GM18951 (cell line): Measurements from ENCODE around the gene ZNF555.

Experiments
- POLR2A ChIP-seq: IDR thresholded peaks from 4 replicates; pipeline ENCODE4 v1.6.1; 2011; ENCODE audit warnings: mild to moderate bottlenecking; ENCODE audit not compliant: insufficient read length, insufficient read depth; ENCODE audit errors: extremely low read depth
- in situ Hi-C: fragments of 300-500 bp; cut with MboI; formaldehyde crosslinking; loops from one replicate; pipeline ENCODE4 v1.12.0; 2022; ENCODE audit warnings: low sequenced_read_pairs, mixed read lengths, inconsistent platforms; ENCODE audit not compliant: unreplicated experiment

The ZNF555 gene

GRCh38 chr19:2802826-2803225 is 38.4 kb upstream of the ZNF555 start:
- in situ Hi-C loops = no loop called here
- no peak for TF ChIP-seq POLR2A

DNA sequence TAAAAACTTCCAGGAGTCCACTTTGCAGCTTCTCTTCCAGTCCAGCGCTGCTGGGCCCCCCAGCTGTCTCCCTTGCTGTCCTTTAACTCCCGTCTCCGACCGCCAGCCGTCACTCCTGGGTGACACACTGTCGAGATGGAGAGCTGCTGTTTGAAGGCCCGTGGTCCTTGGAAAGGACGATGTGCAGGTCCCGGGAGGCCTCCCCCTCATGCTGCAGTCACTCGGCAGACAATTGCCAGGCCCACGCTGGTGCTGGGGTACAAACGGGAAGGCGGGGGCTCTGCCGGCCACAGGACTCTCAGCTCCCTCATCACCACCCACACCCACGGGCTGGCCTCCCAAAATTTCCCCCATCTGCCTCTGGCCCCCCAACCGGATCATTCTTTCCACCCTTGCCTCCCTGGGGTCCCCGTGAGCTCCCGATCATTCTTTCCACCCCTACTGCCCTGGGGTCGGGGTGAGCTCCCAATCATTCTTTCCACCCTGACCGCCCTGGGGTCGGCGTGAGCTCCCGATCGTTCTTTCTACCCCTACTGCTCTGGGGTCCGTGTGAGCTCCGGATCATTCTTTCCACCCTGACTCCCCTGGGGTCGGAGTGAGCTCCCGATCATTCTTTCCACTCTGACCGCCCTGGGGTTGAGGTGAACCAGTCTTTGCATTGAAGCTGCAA is 37.7 kb upstream of the ZNF555 start:
- in situ Hi-C loops = no loop called here
- no peak for TF ChIP-seq POLR2A

DNA sequence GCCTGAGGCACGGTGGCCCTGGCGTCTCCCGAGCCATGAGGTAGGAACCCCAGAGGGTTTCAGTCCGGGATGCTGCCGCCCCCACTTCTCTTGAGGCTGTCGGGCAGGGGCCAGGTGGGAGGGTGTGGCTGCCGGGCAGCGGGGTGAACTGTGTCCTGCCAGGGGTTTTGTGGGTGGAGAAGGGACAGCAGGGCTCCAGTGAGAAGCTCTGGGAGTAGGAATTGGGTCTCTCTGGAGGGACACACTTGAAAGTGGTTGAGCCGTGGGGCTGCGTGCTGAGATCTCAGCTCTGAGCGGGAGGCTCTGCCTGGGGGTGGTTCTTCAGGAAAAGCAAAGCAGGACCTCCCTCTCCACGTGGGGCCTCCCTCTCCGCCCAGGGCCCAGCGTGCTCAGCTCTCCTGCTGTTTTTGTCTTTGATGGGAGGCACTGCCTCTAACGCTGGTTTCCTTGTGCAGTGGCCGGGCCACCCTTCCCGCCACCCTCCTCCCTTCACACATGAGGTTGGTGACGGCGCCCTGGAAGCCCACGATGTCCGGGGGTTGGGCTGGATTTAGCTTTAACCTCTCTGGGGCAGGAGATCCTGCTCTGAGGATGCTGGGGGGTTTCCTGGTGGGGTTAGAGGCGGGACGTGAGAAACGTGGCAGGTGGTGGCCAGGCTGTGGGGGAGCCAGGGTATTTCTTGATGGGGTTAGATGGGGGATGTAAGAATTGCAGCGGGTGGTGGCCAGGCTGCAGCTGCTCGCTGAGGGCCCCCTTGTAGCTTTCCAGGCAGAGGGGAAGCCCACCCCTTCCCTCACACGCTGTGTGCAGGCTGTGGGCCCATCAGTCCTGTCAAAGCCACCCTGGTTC is 36.9 kb upstream of the ZNF555 start:
- no peak for TF ChIP-seq POLR2A
- in situ Hi-C loops = no loop called here

GRCh38 chr19:2805261-2805900 is 35.9 kb upstream of the ZNF555 start:
- no peak for TF ChIP-seq POLR2A
- in situ Hi-C loops = no loop called here

- in situ Hi-C loops = no loop called here
- TF ChIP-seq POLR2A = no peak
Observed at GRCh38 chr19:2805991-2806649, 35.2 kb upstream of the ZNF555 start.

GRCh38 chr19:2806736-2807378 is 34.4 kb upstream of the ZNF555 start:
- no peak for TF ChIP-seq POLR2A
- in situ Hi-C loops = no loop called here

GRCh38 chr19:2807379-2808128 is 33.7 kb upstream of the ZNF555 start:
- TF ChIP-seq POLR2A = no peak
- in situ Hi-C loops = no loop called here

DNA sequence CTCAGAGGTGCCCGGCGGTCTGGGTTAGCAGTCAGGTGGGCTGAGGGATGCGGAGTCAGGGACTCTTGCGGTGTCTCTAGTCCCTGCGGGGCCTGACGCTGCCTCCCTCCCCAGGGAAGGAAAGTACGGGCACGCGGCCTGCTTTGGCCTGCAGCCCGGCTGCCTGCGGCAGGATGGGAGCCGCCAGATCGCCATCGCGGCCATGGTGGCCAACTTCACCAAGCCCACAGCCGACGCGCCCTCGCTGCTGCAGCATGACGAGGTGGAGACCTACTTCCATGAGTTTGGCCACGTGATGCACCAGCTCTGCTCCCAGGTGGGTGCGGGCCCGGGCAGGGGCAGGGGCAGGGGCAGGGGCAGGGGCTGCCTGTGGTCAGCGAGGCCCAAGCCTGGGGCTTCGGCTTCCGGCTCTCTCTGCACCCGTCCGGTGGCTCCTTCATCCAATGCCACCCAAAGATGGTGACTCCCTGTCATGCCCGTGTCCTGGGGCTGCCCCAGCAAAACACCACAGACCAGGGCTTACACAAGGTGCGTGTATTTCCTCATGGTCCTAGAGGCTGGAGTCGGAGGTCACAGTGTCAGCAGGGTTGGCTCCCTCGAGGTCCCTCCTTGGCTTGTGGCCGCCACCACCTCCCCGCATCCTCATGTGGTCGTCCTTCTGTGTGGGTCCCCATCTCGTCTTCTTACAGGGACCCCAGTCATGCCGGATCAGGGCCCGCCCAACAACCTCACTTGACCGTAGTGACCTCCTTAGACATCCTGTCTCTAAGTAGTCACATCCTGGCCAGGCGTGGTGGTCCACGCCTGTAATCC is 32.9 kb upstream of the ZNF555 start:
- in situ Hi-C loops = no loop called here
- no peak for TF ChIP-seq POLR2A

- in situ Hi-C loops = no loop called here
Observed at GRCh38 chr19:2809387-2810140, 31.7 kb upstream of the ZNF555 start.

GRCh38 chr19:2810141-2811091 is 30.9 kb upstream of the ZNF555 start:
- no peak for TF ChIP-seq POLR2A
- in situ Hi-C loops = no loop called here

More at GRCh38 chr19:2809387-2810140, 31.7 kb upstream of the ZNF555 start:
- no peak for TF ChIP-seq POLR2A
